Fibroblast of upper back skin (primary cell): ENCODE data around the gene PDGFB.

Source experiments
- DNase-seq: peaks from one replicate; pipeline ENCODE4 v3.0.0-alpha.2; 2013

The PDGFB gene

DNA sequence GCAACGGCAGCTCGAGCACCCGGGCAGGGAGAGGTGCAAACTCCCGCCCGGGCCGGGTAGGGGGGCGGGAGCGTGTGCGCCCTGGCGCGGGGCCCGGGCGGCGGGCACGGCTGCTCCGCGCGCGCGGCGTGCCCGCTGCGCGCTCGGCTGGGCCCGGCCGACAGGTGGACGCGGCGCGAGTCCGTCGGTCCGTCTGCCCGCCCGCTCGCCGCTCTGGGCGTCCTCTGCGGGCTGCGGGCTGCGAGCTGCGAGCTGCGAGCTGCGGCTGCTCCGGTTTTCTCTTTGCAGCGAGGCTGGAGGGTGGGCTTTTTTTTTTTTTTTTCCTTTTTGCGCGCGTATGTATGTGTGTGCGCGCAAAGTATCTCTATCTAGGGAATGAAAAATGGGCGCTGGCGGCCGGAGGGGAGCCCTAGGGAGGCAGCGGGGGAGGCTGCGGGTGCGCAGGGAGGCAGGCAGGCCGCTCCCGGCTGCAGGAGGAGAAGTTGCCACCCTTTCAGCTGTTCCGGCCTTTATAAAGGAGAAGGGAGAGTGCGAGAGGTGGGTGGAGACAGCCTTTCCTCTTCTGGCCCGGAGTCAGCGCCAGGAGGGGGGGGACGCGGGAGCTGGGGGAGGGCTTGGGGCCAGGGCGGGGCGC is at the start of gene PDGFB:
PDGFB (minus strand) TSS at position 487 of the 634 bp plus-strand sequence. CDS start 1,019 bp downstream, outside the sequence.
- DNase-seq, result no peak

DNA sequence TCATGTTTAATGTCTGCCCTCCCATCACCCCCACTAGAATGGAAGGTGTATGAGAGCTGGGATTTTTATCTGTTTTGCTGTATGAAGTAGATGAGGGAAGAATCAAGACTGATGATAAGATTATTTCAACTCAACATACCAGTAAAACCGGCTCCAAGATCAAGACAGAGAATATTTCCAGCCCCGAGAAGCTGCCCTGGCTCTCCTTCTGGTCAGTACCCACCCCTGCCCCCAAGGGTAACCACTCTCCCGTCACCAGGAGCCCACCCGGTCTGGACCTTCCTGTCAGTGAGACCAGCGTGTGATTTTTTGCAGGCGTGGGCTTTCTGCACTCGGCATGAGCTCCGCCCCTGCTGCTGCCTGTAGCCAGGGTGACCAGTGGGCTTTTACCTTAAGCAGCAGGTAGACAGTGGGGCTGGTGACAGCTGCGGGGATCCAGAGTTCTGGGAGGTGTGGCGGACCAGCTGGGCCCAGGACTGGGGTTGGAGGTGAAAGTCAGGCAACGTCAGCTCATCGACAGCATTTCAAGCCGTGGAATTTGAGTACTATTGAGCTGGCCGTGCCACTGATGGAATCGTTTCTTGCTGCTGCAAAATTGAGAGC is 49.1 kb upstream of the PDGFB start:
- no peak for DNase-seq

DNA sequence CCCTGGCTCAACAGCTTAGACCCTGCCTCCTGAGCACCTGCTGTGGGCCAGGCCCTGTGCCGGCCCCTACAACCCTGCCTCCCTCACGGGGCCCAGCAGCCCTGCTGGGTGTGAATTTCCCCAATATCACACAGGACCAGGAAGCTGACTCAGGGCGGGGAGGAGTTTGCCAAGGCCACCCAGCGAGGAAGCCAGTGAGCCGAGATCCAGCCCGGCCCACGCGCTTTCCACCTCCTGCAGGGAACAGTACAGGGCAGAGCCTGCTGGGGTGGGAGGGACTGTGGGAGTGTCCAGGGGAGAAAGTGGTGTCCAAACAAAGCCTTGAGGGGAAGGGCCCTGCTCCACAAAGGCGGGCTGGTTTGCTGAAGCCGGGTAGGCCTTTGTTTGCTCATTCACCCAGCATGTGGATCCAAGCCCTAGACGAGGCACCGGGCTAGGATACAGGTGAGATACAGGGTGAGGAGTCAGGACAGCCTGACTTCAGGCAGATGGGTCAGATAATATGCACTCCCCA is 47.8 kb upstream of the PDGFB start:
- peak; percentile 96 for DNase-seq

DNA sequence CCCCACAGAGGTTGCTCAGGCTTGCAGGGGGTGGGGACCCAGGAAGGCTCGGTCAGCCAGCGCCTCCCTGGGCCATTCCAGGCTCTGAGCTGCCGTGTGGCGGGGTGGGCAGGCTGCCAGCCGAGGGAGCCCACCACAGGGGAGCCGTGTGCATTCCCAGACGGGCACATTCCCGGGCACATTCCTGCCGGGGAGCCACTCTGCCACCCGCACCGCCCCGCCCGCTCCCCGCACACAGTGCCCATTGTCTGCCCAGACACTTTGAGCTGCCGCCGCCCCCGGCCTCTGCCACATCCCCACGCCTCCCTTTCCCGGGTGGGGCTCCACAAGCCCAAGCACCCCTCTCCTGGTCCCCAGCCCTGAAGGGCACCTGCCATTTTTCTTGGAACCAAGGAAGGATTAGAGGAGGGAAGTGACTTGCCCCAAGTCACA is 47.3 kb upstream of the PDGFB start:
- no peak for DNase-seq

DNA sequence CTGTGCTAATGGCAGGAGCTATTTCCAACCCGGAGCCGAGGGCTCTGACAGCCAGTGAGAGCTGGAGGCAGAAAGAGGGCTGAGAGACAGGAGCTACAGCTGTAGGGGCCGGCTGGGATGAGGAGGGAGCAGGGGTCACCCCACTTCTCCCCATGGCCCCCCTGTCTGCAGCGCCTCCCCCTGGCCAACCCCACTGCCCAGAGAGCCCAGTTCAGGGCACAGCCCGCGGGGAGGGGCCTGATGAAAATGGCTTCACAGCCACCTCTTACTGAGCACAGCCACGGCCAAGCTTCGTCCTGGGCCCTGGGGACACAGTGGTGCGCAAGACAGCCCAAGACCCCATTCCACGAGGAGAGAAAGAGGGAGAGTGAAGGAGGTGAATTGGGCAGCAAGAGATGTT is 46.7 kb upstream of the PDGFB start:
- no peak for DNase-seq

DNA sequence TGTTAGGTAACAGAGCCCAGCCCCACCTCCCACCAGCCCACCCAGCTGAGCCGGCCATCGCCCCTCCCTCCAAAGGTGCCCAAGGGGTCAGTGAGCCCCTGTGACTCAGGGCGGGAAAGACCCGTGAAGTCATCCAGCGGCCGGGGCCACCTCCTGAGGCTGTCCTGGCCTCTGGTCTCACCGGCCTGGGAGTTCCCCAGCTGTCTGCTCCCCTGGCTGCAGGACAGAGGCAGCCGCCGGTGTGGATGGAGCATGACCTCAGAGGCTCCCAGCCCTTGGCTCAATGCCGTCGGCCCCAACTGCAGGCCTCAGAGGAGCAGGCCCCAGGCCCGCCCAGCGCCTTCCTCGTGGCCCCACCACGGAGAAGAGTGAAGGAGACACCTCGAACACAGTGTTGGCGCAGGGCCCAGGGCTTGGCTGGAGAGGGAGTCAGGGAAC is 46.0 kb upstream of the PDGFB start:
- DNase-seq, result peak; percentile 55

DNA sequence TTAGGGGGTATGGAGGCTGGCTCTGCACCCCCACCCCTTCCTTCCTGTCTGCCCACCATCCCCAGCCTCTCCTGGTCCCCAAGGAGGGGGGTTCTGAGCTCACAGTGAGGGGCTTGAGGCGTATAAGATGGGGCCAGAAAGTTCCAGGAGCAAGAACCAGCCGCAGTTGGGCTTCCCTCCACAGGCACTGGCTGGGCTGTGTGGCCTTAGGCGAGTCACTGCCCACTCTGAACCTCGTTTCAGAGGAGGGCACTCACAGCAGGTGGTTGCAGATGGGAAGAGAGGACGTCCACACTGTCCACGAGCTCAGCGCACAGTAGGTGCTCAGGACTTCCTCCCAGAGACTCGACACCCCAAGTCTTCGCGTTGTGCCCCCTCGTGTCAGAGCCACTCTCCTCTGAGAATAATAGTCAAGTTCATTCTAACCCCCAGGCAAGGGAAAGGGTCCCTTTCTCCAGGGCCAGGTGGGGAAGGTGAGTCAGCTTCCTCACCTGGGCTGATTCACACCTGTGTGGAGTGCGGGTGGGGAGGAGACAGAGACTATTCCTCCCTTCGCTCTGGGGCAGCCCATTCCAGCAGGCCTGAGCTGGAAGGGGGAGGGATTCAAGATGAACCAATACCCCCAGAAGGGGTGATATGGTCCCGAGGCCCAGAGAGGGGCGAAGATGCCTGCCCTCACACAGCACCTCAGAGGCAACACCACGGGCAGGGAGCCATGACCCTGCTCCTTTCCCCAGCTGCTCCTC is 45.4 kb upstream of the PDGFB start:
- DNase-seq, result no peak

DNA sequence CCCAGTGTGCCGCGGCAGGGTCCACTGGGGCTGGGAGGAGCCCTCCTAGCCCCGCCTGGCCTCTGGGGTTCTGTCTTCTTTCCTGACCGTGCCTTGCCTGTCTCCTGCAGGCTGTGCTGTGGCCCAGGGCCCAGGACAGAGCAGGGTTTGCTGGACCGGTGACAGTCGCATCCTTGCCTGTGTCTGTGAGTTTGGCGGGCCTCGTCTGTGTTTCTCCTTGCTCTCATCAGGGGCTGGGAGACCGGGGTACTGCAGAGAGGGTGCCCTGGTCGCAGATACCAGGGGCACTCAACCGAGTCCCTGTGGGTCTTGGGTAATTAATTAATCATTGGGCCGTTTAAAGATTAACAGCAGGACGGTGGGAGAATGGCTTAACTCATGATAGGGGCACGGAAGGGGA is 44.8 kb upstream of the PDGFB start:
- DNase-seq, result no peak

DNA sequence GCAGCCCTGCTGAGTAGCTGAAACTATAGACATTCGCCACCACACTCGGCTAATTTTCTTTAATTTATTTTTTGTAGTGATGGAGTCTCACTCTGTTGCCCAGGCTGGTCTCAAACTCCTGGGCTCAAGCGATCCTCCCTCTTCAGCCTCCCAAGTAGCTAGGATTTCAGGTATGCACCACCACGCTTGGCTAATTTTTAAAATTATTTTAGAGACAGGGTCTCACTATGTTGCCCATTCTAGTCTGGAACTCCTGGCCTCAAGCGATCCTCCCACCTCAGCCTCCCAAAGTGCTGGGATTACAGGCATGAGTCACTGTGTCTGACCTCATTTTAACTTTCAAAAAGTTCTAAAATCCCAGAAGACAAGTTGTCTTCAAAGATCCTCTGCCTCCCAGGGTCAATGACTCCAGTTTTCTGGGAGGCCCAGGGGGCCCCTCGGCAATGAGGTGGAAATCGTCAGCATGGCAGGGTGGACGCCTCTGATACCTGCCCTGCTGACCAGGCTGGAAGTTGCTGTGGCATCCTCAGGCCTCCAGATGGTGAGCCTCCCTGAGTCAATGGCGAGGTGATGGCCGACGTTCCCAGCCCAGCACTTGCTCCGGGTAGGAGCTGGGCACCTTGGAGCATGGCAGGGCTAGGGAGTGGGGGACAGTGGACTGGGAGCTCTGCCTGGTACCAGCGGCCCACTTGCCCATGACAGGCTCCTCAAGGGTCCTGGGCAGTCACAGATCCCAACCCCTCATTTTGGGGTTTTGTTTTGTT is 43.5 kb upstream of the PDGFB start:
- DNase-seq, result no peak

DNA sequence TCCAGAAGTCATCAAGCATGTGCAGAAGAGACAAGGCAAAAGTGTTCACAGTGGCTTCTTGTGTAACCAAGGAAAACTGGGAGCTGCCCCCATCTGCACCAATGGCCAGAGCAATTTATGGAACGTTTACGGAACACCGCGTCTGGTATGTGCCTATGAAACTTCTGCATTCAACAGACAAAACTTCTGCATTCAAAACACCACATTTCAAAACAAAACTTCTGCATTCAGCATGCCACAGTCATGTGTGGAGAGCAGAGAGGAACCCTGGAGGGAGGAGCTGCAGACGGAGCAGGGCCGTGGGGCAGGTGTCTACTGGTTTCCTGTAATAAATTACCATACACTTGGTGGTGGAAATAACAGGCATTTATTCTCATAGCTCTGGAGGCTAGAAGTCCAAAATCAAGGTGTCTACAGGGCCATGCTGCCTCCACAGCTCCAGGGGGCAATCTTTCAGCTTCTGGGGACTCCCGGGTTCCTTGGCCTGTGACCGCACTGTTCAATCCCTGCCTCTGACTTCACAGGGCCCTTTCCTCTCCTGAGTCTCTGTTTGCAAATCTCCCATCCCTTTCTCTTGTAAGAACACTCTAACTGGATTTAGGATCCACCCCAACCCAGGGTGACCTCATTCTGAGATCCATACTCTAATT is 42.4 kb upstream of the PDGFB start:
- peak; percentile 41 for DNase-seq

DNA sequence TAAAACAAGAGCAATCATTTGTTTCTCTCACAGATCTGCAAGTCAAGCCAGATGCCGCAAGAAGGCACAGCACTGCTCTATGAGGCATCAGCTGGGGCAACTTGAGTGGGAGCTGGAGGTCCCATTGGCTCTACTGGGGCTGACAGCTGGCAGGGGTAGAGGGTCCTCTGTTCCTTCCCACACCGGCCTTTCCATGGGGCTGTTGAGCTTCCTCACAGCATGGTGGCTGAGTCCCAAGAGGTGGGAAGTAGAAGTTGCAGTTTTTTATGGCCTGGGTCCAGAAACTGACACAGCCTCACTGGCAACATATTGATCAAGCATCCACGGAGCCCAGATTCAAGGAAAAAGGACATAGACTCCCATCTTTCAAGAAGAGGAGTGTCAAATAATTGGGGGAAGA is 40.2 kb upstream of the PDGFB start:
- no peak for DNase-seq

DNA sequence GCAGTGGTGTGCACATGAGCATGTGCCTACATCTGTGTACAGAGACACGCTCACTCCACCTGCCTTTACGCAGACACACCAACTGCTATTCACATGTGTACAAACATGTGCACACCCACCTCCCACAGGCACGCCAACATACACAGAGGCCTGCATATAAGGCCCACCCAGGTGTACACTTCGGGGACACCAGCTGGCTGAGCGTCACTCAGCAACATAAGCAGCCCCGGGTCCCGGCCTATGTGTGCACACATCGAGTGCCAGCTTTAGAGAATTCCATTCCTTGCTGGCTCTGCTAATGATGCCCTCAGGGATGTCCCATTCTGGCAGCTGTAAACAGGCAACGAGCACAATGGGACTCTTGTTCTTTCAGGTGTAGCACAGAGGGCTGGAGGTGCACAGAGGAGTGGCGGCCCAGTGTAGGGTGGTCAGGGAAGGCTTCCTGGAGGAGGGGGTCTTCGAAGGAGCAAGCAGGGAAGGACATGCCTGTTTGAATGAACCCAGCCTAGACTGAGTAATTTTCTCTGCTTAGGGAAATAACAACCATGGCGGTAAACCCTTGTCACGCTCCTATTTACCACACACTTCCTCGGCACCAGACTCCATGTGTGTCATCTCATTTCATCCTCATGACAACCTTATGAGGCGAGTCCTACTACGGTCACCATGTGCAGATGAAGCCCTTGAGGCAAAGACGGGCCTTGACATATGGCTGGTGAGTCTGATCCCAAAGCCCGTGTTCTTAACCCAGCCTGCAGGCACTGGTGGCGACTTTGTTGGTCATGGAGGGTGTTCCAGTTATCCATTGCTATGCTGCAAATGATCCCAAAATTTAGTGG is 39.6 kb upstream of the PDGFB start:
- no peak for DNase-seq

DNA sequence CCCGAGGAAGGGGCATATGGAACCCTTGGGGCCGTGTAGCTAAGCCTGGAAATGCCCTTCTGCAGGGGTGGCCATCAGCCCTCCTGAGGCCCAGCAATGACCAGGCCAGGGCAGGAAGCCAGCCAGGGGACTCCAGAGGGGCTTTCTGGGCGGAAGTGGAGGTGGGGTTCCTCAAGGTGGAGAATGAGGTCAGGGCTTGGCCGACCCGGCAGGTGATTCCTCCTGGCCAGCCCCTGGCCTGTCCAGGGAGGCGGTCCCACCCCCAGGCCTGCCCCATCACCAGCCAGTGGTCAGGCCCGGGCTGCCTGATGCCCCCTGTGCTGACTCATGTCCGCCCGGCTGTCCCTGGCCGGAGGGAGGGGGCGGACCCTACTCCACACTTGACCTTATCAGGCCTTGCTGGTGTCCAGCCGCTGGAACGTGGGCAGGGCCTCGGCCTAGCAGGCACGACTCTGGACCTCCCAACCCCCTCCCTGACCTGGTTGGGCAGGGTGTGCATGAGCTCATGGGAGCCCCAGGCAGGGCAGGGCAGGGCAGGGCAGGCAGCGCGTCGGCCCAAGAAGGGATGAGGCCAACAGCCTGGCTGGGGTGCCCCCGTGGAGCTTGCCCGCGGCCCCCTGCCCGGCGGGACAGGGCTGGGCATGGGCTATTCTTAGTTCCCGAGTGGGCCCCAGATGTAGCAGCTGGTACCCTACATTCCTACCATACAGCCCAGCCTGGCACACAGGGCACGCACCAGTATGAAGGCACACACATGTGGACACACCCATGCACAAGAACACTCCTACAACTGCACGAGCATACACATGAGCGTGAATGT is 38.8 kb upstream of the PDGFB start:
- DNase-seq, result no peak

DNA sequence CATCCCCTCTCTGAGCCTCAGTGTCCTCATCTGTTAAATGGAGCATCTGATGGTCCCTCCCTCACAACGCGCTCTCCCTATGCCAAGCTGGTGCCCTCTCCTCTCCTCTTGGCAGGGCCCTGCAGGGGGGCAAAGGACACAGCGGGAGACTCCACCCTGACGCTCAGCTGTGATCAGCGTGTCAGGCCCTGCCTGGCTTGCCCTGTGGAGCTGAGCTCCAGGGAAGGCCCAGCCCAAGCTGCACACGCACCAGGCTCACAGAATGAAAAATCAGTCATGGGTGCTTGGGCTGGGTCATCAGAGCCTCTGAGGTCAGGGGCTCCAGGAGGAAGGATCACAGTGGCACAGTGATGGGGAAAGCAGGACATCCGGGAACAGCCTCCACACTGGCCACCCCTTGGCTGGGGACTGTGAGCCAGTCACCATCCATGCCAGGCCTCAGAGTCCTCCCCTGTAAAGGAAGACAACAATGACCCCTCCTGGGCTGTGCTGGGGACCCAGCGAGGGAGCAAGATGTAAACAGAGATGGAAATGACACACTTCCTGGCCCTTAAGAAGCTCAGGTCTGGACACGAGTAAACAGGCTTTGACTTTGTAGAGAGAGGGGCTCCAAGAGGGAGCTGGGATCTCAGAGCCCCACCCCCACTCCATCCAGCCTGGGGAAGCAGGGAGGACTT is 38.0 kb upstream of the PDGFB start:
- no peak for DNase-seq

DNA sequence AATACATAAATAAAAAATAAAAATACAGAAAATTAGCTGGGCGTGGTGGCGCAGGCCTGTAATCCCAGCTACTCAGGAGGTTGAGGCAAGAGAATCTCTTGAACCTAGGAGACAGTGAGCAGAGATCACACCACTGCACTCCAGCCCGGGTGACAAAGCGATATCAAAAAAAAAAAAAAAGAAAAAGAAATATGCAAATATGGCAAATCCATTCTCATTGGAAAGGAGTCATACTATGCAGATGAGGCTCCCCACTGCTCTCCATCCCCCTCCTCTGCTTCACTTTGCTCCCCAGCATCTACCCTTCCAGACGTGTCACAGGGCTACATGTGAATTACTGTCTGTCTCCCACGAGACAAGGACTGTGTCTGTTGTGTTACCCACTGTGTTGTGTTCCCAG is 36.3 kb upstream of the PDGFB start:
- no peak for DNase-seq

DNA sequence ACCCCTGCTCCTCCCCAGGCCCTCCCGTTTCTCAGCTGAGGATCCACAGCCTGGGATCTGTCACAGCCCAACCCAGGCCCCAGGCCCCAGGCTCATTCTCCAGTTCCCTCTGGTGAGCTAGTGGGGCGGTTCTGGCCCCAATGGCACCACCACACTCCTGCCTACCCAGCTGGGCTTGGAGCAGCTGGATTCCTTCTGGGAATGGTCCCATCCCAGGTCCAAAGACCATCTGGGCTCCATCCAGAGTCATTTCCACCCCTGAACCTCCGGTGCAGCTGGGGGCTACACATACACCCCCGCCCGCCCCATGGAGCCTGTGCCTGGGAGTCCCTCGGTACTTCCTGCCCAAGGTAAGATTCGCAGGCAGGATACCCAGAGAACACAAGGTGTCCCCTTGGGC is 35.5 kb upstream of the PDGFB start:
- no peak for DNase-seq

DNA sequence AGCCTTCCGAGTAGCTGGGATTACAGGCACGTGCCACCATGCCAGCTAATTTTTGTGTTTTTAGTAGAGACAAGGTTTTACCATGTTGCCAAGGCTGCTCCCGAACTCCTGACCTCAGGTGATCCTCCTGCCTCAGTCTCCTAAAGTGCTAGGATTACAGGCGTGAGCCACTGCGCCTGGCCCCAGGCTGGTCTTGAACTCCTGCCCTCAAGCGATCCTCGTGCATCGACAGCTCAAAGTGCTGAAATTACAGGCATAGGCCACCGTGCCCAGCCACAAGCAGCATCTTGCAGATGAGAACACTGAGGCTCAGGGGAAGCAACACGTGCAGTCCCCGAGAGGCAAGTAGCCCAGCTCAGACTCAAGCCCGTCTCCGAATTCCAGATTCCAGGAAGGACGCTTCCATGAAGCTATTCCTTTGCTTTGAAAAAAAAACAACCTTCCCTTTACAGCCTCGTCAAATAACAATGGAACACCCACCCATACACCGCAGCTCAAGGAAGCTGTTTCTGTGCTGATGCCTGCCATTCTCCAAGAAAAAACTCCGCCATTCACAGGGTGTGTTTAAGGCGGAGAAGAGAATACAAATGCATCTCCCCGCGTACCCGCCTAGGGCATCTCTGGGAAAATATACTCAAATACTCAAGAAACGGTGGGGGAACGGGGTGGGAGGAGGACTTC is 34.5 kb upstream of the PDGFB start:
- DNase-seq, result no peak

DNA sequence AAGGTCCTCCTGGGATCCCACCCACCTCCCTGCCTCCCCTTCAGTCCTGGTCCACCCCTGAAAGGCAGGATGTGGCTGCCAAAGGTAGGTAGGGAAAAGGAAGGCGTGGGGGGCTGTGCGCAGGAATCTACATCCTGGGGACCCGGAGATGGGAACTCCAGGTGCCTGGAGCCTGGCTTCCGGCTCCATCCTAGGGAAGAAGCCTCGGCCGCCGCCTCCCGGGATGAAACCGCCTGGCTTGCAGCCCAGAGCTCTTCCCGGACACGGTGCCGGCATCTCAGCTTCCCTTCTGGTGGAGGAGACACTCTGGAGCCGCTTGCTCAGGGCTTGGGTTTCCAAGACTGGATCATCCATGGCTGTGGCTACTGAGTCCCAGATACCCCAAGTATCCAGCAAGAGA is 33.3 kb upstream of the PDGFB start:
- peak; percentile 61 for DNase-seq

DNA sequence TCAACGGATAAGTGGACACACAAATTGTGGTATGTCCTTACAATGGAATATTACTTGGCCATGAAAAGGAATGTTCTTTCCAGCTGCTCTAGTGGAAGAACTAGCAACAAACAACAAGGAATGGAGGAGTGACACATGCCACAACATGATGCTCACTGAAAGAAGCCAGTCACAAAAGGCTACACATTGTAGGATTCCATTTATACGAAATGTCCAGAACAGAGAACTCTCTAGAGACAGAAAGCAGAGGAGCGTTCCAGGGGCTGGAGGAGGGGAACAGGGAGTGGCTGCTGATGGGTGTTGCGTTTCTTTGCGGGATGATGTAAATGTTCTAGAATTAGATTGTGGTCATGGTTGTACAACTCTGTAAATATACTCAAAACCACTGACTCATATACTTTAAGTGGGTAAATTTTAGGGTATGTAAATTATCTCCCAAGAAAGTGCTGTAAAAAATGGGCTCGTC is 32.4 kb upstream of the PDGFB start:
- peak; percentile 76 for DNase-seq
